SK-N-SH treated with all-trans-retinoic acid at 6 μM for 48 hours (cell line): ENCODE measurements around the gene KHK.

Experiments used
- ATAC-seq: fragments of 200-7000 bp; cut with Tn5 transposase; 3 replicates; pipeline ENCODE4 v1.9.1; 2020; ENCODE audit warnings: mild to moderate bottlenecking, moderate library complexity
- BACH2 ChIP-seq: fragments of 250-450 bp; sonication (Bioruptor Pico); IDR thresholded peaks from 2 replicates; pipeline ENCODE4 v1.9.0; 2021; ENCODE audit warnings: mild to moderate bottlenecking, borderline replicate concordance
- CSDC2 ChIP-seq: fragments of 250-450 bp; sonication (Bioruptor Pico); IDR thresholded peaks from 2 replicates; pipeline ENCODE4 v1.5.0; 2020; ENCODE audit warnings: mild to moderate bottlenecking, moderate library complexity
- ESRRG ChIP-seq: fragments of 250-450 bp; sonication (Bioruptor Pico); IDR thresholded peaks from 2 replicates; pipeline ENCODE4 v1.6.1; 2021; ENCODE audit warnings: mild to moderate bottlenecking
- ISL1 ChIP-seq: fragments of 250-450 bp; sonication (Bioruptor Pico); IDR thresholded peaks from 2 replicates; pipeline ENCODE4 v2.1.2; 2022; ENCODE audit warnings: mild to moderate bottlenecking, moderate library complexity
- OSR1 ChIP-seq: fragments of 250-450 bp; sonication (Bioruptor Pico); IDR thresholded peaks from 2 replicates; pipeline ENCODE4 v1.8.0; 2022; ENCODE audit warnings: moderate library complexity, mild to moderate bottlenecking, inconsistent platforms
- PPARA ChIP-seq: fragments of 250-450 bp; sonication (Bioruptor Pico); IDR thresholded peaks from 2 replicates; pipeline ENCODE4 v1.5.0; 2020; ENCODE audit warnings: mild to moderate bottlenecking, borderline replicate concordance
- SNAI2 ChIP-seq: fragments of 250-450 bp; sonication (Bioruptor Pico); IDR thresholded peaks from 2 replicates; pipeline ENCODE4 v1.5.0; 2020; ENCODE audit warnings: mild to moderate bottlenecking, moderate library complexity
- TCF4 ChIP-seq: fragments of 250-450 bp; sonication (Bioruptor Pico); IDR thresholded peaks from 2 replicates; pipeline ENCODE4 v1.8.0; 2021; ENCODE audit warnings: mild to moderate bottlenecking, moderate library complexity, borderline replicate concordance
- TOX ChIP-seq: fragments of 250-450 bp; sonication (Bioruptor Pico); IDR thresholded peaks from 2 replicates; pipeline ENCODE4 v1.8.0; 2021; ENCODE audit warnings: mild to moderate bottlenecking, moderate library complexity, borderline replicate concordance
- ZC3H10 ChIP-seq: fragments of 250-450 bp; sonication (Bioruptor Pico); IDR thresholded peaks from 2 replicates; pipeline ENCODE4 v1.5.1; 2021; ENCODE audit warnings: mild to moderate bottlenecking, moderate library complexity
- ZFP3 ChIP-seq: fragments of 250-450 bp; sonication (Bioruptor Pico); IDR thresholded peaks from 2 replicates; pipeline ENCODE4 v1.5.0; 2020; ENCODE audit warnings: mild to moderate bottlenecking, moderate library complexity
- ZFP30 ChIP-seq: fragments of 450-650 bp; formaldehyde crosslinking; IDR thresholded peaks from 2 replicates; pipeline ENCODE4 v1.5.0; 2022; ENCODE audit warnings: mild to moderate bottlenecking, moderate library complexity
- ZNF70 ChIP-seq: fragments of 450-650 bp; formaldehyde crosslinking; IDR thresholded peaks from 2 replicates; pipeline ENCODE4 v1.5.0; 2020; ENCODE audit warnings: mild to moderate bottlenecking, moderate library complexity
- ZNF8 ChIP-seq: fragments of 450-650 bp; formaldehyde crosslinking; IDR thresholded peaks from 2 replicates; pipeline ENCODE4 v1.5.0; 2020; ENCODE audit warnings: mild to moderate bottlenecking, moderate library complexity
- TF ChIP-seq, protein P1 (sequence below): fragments of 250-450 bp; sonication (Bioruptor Pico); IDR thresholded peaks from 2 replicates; pipeline ENCODE4 v1.8.0; 2021; ENCODE audit warnings: low read depth, mild to moderate bottlenecking, moderate library complexity, borderline replicate concordance
- TF ChIP-seq, protein P2 (sequence below): fragments of 250-450 bp; sonication (Bioruptor Pico); IDR thresholded peaks from 2 replicates; pipeline ENCODE4 v1.5.0; 2020; ENCODE audit warnings: mild to moderate bottlenecking, moderate library complexity
- TF ChIP-seq, protein P3 (sequence below): fragments of 250-450 bp; sonication (Bioruptor Pico); IDR thresholded peaks from 2 replicates; pipeline ENCODE4 v1.8.0; 2020; ENCODE audit warnings: mild to moderate bottlenecking, moderate library complexity, borderline replicate concordance
- TF ChIP-seq, protein P4 (sequence below): fragments of 250-450 bp; sonication (Bioruptor Pico); IDR thresholded peaks from 2 replicates; pipeline ENCODE4 v1.5.1; 2020; ENCODE audit warnings: low read depth, mild to moderate bottlenecking, moderate library complexity

The KHK gene

DNA sequence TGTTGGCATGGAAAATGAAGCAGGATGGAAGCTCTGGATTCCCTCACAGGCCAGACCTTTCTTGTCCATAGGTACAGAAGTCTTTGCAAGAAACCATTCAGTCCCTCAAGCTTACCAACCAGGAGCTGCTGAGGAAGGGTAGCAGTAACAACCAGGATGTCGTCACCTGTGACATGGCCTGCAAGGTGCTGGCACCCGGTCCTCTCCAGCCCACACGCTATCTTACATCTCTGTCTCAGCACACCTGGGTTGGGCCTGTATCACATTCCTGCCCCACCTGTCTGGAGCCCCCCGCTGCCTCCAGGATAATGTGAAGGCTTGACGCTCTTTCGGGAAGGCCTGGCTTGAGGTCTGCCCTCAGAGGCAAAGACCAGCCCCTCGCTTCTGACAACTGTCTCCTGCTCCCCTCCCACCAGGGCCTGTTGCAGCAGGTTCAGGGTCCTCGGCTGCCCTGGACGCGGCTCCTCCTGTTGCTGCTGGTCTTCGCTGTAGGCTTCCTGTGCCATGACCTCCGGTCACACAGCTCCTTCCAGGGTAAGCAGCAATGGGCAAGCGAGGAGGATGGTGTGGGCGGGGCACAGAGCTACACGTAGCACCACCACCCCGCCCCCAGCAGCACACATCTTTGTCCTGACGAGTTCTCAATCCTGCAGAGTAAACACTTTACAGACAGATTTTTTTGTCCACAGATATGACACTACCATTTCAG, 47.8 kb upstream of the KHK start:
- ATAC-seq = no peak
- TF ChIP-seq CSDC2 (CRISPR knock-in tag) (no peak), ZFP3 (no peak), ESRRG (no peak)

DNA sequence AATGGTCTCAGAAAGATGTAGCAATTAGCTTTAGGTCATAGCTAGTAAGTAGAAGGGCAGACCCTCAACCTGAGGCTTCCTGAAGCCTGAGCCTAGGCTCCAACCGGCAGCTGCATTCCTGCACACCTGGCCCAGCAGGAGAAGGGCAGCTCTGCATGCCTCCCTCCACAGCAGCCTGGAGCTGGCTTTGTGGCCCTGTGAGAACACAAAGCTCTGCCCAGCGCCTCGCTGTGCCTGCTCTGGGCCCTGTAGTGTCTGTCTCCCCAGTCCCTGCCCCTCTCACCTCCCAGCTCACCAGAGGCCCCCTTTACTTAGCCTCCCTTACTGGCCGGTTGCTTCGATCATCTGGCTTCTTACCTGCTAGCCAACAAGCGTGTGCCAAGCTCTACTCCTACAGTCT, 47.1 kb upstream of the KHK start:
- ATAC-seq = no peak
- TF ChIP-seq ZNF8 (CRISPR knock-in tag) = no peak

DNA sequence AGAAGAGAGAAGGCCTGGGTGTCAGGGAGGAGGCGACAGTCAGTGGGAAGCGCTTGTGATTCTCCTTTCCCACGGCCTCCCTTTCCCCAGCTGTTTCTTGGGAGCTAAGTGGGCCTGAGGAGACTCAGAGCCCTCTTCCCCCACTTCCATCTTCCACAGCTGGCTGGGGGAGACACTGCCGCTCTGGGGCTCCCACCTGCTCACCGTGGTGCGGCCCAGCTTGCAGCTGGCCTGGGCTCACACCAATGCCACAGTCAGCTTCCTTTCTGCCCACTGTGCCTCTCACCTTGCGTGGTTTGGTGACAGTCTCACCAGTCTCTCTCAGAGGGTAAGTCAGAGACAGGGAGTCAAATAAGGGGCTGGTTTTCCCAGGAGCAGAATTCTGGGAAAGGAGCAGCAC, 46.7 kb upstream of the KHK start:
- ATAC-seq = no peak
- no peak for TF ChIP-seq TOX (CRISPR knock-in tag)
- TF ChIP-seq ZNF70 = no peak
- TF ChIP-seq OSR1 = no peak
- TF ChIP-seq, protein P1, sequence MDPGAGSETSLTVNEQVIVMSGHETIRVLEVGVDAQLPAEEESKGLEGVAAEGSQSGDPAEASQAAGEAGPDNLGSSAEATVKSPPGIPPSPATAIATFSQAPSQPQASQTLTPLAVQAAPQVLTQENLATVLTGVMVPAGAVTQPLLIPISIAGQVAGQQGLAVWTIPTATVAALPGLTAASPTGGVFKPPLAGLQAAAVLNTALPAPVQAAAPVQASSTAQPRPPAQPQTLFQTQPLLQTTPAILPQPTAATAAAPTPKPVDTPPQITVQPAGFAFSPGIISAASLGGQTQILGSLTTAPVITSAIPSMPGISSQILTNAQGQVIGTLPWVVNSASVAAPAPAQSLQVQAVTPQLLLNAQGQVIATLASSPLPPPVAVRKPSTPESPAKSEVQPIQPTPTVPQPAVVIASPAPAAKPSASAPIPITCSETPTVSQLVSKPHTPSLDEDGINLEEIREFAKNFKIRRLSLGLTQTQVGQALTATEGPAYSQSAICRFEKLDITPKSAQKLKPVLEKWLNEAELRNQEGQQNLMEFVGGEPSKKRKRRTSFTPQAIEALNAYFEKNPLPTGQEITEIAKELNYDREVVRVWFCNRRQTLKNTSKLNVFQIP = no peak
- TF ChIP-seq, protein P2, sequence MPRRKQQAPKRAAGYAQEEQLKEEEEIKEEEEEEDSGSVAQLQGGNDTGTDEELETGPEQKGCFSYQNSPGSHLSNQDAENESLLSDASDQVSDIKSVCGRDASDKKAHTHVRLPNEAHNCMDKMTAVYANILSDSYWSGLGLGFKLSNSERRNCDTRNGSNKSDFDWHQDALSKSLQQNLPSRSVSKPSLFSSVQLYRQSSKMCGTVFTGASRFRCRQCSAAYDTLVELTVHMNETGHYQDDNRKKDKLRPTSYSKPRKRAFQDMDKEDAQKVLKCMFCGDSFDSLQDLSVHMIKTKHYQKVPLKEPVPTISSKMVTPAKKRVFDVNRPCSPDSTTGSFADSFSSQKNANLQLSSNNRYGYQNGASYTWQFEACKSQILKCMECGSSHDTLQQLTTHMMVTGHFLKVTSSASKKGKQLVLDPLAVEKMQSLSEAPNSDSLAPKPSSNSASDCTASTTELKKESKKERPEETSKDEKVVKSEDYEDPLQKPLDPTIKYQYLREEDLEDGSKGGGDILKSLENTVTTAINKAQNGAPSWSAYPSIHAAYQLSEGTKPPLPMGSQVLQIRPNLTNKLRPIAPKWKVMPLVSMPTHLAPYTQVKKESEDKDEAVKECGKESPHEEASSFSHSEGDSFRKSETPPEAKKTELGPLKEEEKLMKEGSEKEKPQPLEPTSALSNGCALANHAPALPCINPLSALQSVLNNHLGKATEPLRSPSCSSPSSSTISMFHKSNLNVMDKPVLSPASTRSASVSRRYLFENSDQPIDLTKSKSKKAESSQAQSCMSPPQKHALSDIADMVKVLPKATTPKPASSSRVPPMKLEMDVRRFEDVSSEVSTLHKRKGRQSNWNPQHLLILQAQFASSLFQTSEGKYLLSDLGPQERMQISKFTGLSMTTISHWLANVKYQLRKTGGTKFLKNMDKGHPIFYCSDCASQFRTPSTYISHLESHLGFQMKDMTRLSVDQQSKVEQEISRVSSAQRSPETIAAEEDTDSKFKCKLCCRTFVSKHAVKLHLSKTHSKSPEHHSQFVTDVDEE (CRISPR knock-in tag) = no peak

DNA sequence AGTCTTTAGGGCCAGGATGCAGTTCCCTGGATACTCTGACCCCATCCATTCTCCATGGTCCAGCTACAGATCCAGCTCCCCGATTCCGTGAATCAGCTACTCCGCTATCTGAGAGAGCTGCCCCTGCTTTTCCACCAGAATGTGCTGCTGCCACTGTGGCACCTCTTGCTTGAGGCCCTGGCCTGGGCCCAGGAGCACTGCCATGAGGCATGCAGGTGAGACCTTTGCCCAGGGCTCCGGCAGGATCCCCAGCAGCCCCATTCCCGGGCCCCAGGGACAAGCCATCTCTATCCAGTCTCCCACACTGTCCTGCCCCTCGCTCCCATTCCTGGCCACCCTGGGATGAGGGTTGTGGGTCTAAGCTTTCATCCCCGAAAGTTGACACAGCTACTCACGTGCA, 46.3 kb upstream of the KHK start:
- no peak for ATAC-seq
- no peak for TF ChIP-seq ISL1
- no peak for TF ChIP-seq BACH2 (CRISPR knock-in tag)
- no peak for TF ChIP-seq SNAI2 (CRISPR knock-in tag)
- TF ChIP-seq TOX (CRISPR knock-in tag) = no peak
- TF ChIP-seq TCF4 (CRISPR knock-in tag) = no peak
- TF ChIP-seq PPARA = no peak
- no peak for TF ChIP-seq ZC3H10
- TF ChIP-seq, protein P3, sequence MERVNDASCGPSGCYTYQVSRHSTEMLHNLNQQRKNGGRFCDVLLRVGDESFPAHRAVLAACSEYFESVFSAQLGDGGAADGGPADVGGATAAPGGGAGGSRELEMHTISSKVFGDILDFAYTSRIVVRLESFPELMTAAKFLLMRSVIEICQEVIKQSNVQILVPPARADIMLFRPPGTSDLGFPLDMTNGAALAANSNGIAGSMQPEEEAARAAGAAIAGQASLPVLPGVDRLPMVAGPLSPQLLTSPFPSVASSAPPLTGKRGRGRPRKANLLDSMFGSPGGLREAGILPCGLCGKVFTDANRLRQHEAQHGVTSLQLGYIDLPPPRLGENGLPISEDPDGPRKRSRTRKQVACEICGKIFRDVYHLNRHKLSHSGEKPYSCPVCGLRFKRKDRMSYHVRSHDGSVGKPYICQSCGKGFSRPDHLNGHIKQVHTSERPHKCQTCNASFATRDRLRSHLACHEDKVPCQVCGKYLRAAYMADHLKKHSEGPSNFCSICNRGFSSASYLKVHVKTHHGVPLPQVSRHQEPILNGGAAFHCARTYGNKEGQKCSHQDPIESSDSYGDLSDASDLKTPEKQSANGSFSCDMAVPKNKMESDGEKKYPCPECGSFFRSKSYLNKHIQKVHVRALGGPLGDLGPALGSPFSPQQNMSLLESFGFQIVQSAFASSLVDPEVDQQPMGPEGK (CRISPR knock-in tag) = no peak
- no peak for TF ChIP-seq ZNF70
- TF ChIP-seq, protein P1 = no peak
- TF ChIP-seq OSR1 = no peak
- TF ChIP-seq, protein P4, sequence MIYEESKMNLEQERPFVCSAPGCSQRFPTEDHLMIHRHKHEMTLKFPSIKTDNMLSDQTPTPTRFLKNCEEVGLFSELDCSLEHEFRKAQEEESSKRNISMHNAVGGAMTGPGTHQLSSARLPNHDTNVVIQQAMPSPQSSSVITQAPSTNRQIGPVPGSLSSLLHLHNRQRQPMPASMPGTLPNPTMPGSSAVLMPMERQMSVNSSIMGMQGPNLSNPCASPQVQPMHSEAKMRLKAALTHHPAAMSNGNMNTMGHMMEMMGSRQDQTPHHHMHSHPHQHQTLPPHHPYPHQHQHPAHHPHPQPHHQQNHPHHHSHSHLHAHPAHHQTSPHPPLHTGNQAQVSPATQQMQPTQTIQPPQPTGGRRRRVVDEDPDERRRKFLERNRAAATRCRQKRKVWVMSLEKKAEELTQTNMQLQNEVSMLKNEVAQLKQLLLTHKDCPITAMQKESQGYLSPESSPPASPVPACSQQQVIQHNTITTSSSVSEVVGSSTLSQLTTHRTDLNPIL (CRISPR knock-in tag) = no peak
- no peak for TF ChIP-seq ZFP3
- no peak for TF ChIP-seq ZNF8 (CRISPR knock-in tag)
- no peak for TF ChIP-seq ZFP30
- TF ChIP-seq, protein P2 (CRISPR knock-in tag) = no peak
